Endothelial cell of umbilical vein (primary cell): ENCODE data around the gene HSPBAP1.
"Not testable (repeated sequence)": the region's sequence is repeated elsewhere in the genome, so short reads cannot be mapped to it uniquely, and the experiment has no call there.

Experiments
- CTCF ChIP-seq, 2 donors: IDR thresholded peaks; 1 replicate in 1 of 2; 2 replicates in 1 of 2; pipeline ENCODE4 v1.5.1; 2011; ENCODE audit warnings: low read length in 2 of 2, mild to moderate bottlenecking in 2 of 2, moderate library complexity in 2 of 2, control low read depth in 1 of 2, inconsistent platforms in 1 of 2, low read depth in 1 of 2; ENCODE audit not compliant: insufficient read depth in 1 of 2; ENCODE audit errors: extremely low read depth in 1 of 2
- EZH2 ChIP-seq: IDR thresholded peaks from 2 replicates; pipeline ENCODE4 v1.6.1; 2012; ENCODE audit warnings: borderline replicate concordance, low read depth, mild to moderate bottlenecking, moderate library complexity, low read length, inconsistent platforms; ENCODE audit not compliant: severe bottlenecking
- MAX ChIP-seq: IDR thresholded peaks from 2 replicates; pipeline ENCODE4 v1.6.1; 2011; ENCODE audit not compliant: insufficient read depth, insufficient read length
- POLR2A ChIP-seq: IDR thresholded peaks from 2 replicates; pipeline ENCODE4 v1.6.1; 2012; ENCODE audit warnings: low read depth, mild to moderate bottlenecking, control low read depth, low read length
- POLR2AphosphoS5 ChIP-seq: IDR thresholded peaks from 2 replicates; pipeline ENCODE4 v1.6.1; 2012; ENCODE audit warnings: low read depth, mild to moderate bottlenecking, control low read depth, low read length, moderate library complexity; ENCODE audit not compliant: insufficient read depth

- TF ChIP-seq CTCF (IDR thresholded peaks at IDR 0.05; ENCODE audit: extremely low read depth in 1 of 2, insufficient read depth in 1 of 2, low read depth in 1 of 2, low read length in 2 of 2); POLR2AphosphoS5; POLR2A; EZH2; MAX: not testable (repeated sequence)
Measured at GRCh38 chr3:122732682-122733525, 60.7 kb downstream of the HSPBAP1 start.
